Measurements from ENCODE around the gene HLF. TPM values are rescaled to one million over a fixed set of nuclear protein-coding genes. Genes with fewer than 3 reads are reported as not detected.

HLF gene
- total RNA-seq, 1 experiment from 2014 or later = 0.13 TPM

DNA sequence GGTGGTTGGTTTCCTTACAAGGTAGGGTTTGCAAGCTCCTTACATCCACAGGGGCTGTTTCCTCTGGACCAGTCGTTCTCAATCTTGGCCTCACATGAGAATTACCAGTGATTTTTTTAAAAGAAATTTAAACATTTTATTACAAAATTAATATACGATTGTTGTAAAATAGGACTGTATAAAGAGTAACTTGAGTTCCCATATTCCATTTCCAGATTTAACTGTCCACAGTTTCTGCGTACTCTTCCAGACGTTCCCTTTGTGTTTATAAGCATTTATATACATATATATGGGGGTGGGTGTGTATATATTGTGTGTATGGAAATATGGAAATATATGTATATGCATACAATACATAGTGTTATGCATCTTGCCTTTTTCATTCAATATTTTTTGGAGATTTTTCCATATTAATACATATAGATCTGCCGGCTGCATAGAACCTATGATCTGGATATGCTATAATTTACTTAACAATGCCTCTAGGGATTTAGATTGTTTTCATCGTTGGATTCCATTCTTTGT, 31.5 kb downstream of the HLF start:
- Histone ChIP-seq H3K36me3 (ENCODE audit: control insufficient read depth, insufficient read depth, low read length) (no peaks in the 10 kb centered on the region; the same call in 1 of the 2 replicates), H3K27me3 (ENCODE audit: control insufficient read depth, insufficient read depth, low read length) (peaks cover 6% of the 10 kb centered on the region), H3K27ac (ENCODE audit: low read length) (no peak overlapping the region), H3K4me1 (ENCODE audit: control insufficient read depth, insufficient read depth, low read length) (no peaks in the 10 kb centered on the region), H3K4me3 (ENCODE audit: low read depth in 2 of 2, low read length in 2 of 2) (no peak overlapping the region), H3K9me3 (ENCODE audit: control insufficient read depth, insufficient read depth, low read depth, low read length) (no peaks in the 10 kb centered on the region)
- ATAC-seq (no peak), DNase-seq (ENCODE audit: low read depth, low spot score) (no peak)
- BruUV-seq (replicated peaks) = no TSS peak
- CTCF ChIA-PET = no interaction called here
- no peak for TF ChIP-seq TCF7L2 (IDR thresholded peaks at IDR 0.05; ENCODE audit: low read depth, low read length)
- TF ChIP-seq, protein P1, sequence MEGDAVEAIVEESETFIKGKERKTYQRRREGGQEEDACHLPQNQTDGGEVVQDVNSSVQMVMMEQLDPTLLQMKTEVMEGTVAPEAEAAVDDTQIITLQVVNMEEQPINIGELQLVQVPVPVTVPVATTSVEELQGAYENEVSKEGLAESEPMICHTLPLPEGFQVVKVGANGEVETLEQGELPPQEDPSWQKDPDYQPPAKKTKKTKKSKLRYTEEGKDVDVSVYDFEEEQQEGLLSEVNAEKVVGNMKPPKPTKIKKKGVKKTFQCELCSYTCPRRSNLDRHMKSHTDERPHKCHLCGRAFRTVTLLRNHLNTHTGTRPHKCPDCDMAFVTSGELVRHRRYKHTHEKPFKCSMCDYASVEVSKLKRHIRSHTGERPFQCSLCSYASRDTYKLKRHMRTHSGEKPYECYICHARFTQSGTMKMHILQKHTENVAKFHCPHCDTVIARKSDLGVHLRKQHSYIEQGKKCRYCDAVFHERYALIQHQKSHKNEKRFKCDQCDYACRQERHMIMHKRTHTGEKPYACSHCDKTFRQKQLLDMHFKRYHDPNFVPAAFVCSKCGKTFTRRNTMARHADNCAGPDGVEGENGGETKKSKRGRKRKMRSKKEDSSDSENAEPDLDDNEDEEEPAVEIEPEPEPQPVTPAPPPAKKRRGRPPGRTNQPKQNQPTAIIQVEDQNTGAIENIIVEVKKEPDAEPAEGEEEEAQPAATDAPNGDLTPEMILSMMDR (IDR thresholded peaks at IDR 0.05) = peak; percentile 27
- TF ChIP-seq, protein P2, sequence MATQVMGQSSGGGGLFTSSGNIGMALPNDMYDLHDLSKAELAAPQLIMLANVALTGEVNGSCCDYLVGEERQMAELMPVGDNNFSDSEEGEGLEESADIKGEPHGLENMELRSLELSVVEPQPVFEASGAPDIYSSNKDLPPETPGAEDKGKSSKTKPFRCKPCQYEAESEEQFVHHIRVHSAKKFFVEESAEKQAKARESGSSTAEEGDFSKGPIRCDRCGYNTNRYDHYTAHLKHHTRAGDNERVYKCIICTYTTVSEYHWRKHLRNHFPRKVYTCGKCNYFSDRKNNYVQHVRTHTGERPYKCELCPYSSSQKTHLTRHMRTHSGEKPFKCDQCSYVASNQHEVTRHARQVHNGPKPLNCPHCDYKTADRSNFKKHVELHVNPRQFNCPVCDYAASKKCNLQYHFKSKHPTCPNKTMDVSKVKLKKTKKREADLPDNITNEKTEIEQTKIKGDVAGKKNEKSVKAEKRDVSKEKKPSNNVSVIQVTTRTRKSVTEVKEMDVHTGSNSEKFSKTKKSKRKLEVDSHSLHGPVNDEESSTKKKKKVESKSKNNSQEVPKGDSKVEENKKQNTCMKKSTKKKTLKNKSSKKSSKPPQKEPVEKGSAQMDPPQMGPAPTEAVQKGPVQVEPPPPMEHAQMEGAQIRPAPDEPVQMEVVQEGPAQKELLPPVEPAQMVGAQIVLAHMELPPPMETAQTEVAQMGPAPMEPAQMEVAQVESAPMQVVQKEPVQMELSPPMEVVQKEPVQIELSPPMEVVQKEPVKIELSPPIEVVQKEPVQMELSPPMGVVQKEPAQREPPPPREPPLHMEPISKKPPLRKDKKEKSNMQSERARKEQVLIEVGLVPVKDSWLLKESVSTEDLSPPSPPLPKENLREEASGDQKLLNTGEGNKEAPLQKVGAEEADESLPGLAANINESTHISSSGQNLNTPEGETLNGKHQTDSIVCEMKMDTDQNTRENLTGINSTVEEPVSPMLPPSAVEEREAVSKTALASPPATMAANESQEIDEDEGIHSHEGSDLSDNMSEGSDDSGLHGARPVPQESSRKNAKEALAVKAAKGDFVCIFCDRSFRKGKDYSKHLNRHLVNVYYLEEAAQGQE (IDR thresholded peaks at IDR 0.05; ENCODE audit: insufficient read depth in 1 of 2, low read depth in 2 of 2, low read length in 1 of 2) = no peak
- in situ Hi-C loops (cut with HindIII; ENCODE audit: low pct_unique_long_range_greater_than_20kb, low sequenced_read_pairs) = no loop called here
- intact Hi-C loops (cut with micrococcal nuclease; ENCODE audit: unreplicated experiment) = loop anchor here (2.0 to 10.0 kb wide), 2 partner anchors 59 to 299 kb away; no protein-coding TSS in a partner anchor
- POLR2A ChIA-PET = no interaction called here

DNA sequence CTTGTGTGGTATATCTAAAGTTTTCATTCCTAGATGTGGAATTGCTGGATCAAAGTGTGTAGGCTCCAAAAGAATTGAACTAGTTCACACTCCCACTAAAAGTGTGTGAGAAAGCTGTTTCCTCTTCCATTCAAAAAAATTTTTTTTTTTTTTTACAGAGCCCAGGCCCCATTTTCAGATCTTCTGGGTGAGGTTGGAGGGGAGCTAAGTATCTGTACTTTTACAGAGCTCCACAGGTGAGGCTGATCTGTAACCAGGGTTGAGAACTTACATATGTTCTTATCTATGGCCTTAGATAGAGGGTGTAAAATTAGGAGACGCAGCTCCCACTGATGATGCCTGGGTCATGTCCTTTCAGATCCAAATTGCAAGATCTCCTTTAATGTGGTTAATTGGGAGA, 31.9 kb downstream of the HLF start:
- H3K9me3 ChIP-seq (ENCODE audit: control insufficient read depth, insufficient read depth, low read depth, low read length) = no peaks in the 10 kb centered on the region
- intact Hi-C loops (cut with micrococcal nuclease; ENCODE audit: unreplicated experiment) = loop anchor here (2.0 to 10.0 kb wide), 2 partner anchors 58 to 300 kb away; no protein-coding TSS in a partner anchor
- no peak for TF ChIP-seq SIN3A (IDR thresholded peaks at IDR 0.05; ENCODE audit: borderline replicate concordance, insufficient read depth, low read depth, low read length)
- TF ChIP-seq, protein P2 (IDR thresholded peaks at IDR 0.05; ENCODE audit: insufficient read depth in 1 of 2, low read depth in 2 of 2, low read length in 1 of 2) = no peak
- no peak for TF ChIP-seq POLR2AphosphoS5 (IDR thresholded peaks at IDR 0.05; ENCODE audit: low read depth, low read length)
- TF ChIP-seq, protein P1 (IDR thresholded peaks at IDR 0.05) = no peak
- TF ChIP-seq TCF7L2 (IDR thresholded peaks at IDR 0.05; ENCODE audit: low read depth, low read length) = no peak
- no peak overlapping the region for H3K4me3 ChIP-seq (ENCODE audit: low read depth in 2 of 2, low read length in 2 of 2)
- no TSS peak for BruUV-seq (replicated peaks)
- H3K27me3 ChIP-seq (ENCODE audit: control insufficient read depth, insufficient read depth, low read length) = peaks cover 8% of the 10 kb centered on the region
- in situ Hi-C loops (cut with HindIII; ENCODE audit: low pct_unique_long_range_greater_than_20kb, low sequenced_read_pairs) = no loop called here
- POLR2A ChIA-PET = no interaction called here
- H3K36me3 ChIP-seq (ENCODE audit: control insufficient read depth, insufficient read depth, low read length) = no peaks in the 10 kb centered on the region; the same call in 1 of the 2 replicates
- no peak for DNase-seq (ENCODE audit: low read depth, low spot score)
- H3K4me1 ChIP-seq (ENCODE audit: control insufficient read depth, insufficient read depth, low read length) = no peaks in the 10 kb centered on the region
- H3K27ac ChIP-seq (ENCODE audit: low read length) = no peak overlapping the region
- ATAC-seq = no peak
- CTCF ChIA-PET = no interaction called here

All from Panc1 (cell line).